ENCODE measurements around the gene NDE1.
"Not testable (repeated sequence)": the region's sequence is repeated elsewhere in the genome, so short reads cannot be mapped to it uniquely, and the experiment has no call there.

Gene NDE1

GRCh38 chr16:15643946-15644250, 6.1 kb upstream of the NDE1 start:
- H3K36me3 ChIP-seq = peaks cover 2% of the 10 kb centered on the region; the same call in 1 of the 2 replicates
- H3K27me3 ChIP-seq = no peaks in the 10 kb centered on the region
- H3K9me3 ChIP-seq = no peaks in the 10 kb centered on the region
- no peak for DNase-seq
- H3K4me3 ChIP-seq (ENCODE audit: low read depth, low read length) = peak overlapping the region; percentile 99
- peaks cover 4% of the 10 kb centered on the region; the same call in 1 of the 2 replicates for H3K4me1 ChIP-seq
- TF ChIP-seq CTCF (IDR thresholded peaks at IDR 0.05; ENCODE audit: low read depth, low read length) = no peak

- H3K4me3 ChIP-seq (ENCODE audit: low read depth, low read length) = no peak overlapping the region
- H3K36me3 ChIP-seq = no peaks in the 10 kb centered on the region
- H3K27me3 ChIP-seq = no peaks in the 10 kb centered on the region
- H3K4me1 ChIP-seq = peaks cover 4% of the 10 kb centered on the region; the same call in 1 of the 2 replicates
- no peak for TF ChIP-seq CTCF (IDR thresholded peaks at IDR 0.05; ENCODE audit: low read depth, low read length)
- DNase-seq = no peak
- H3K9me3 ChIP-seq = no peaks in the 10 kb centered on the region
Measured at GRCh38 chr16:15644267-15644961, 5.6 kb upstream of the NDE1 start.

GRCh38 chr16:15644962-15645465, 5.0 kb upstream of the NDE1 start:
- not testable (repeated sequence) for H3K4me3 ChIP-seq (ENCODE audit: low read depth, low read length); H3K4me1 ChIP-seq; H3K27me3 ChIP-seq; H3K9me3 ChIP-seq; H3K36me3 ChIP-seq; DNase-seq

GRCh38 chr16:15646557-15647293, 3.3 kb upstream of the NDE1 start:
- not testable (repeated sequence) for H3K4me1 ChIP-seq; H3K4me3 ChIP-seq (ENCODE audit: low read depth, low read length); H3K9me3 ChIP-seq; H3K27me3 ChIP-seq; H3K36me3 ChIP-seq; DNase-seq

GRCh38 chr16:15647294-15648014, 2.6 kb upstream of the NDE1 start:
- no peaks in the 10 kb centered on the region; the same call in 1 of the 2 replicates for H3K36me3 ChIP-seq
- no peak overlapping the region for H3K4me3 ChIP-seq (ENCODE audit: low read depth, low read length)
- no peaks in the 10 kb centered on the region for H3K27me3 ChIP-seq
- TF ChIP-seq CTCF (IDR thresholded peaks at IDR 0.05; ENCODE audit: low read depth, low read length) = no peak
- no peak for DNase-seq
- H3K9me3 ChIP-seq = no peaks in the 10 kb centered on the region
- H3K4me1 ChIP-seq = peaks cover 4% of the 10 kb centered on the region; the same call in 1 of the 2 replicates

- no peak for TF ChIP-seq CTCF (IDR thresholded peaks at IDR 0.05; ENCODE audit: low read depth, low read length)
- no peaks in the 10 kb centered on the region; the same call in 1 of the 2 replicates for H3K36me3 ChIP-seq
- H3K27me3 ChIP-seq = no peaks in the 10 kb centered on the region
- no peak for DNase-seq
- H3K4me3 ChIP-seq (ENCODE audit: low read depth, low read length) = no peak overlapping the region
- no peaks in the 10 kb centered on the region for H3K9me3 ChIP-seq
- peaks cover 4% of the 10 kb centered on the region; the same call in 1 of the 2 replicates for H3K4me1 ChIP-seq
Measured at GRCh38 chr16:15648135-15648730, 1.8 kb upstream of the NDE1 start.

GRCh38 chr16:15649311-15649710, 734 bp upstream of the NDE1 start:
- H3K27me3 ChIP-seq, H3K36me3 ChIP-seq, DNase-seq, H3K4me1 ChIP-seq, H3K9me3 ChIP-seq: not testable (repeated sequence)
- H3K4me3 ChIP-seq (ENCODE audit: low read depth, low read length) = peak overlapping the region; percentile 54
